HG02571 (cell line): ENCODE measurements around the gene UBE2O.

Experiments used
- ATAC-seq: cut with Tn5 transposase; IDR thresholded peaks from one replicate; pipeline ENCODE4 v1.9.1; 2021; ENCODE audit warnings: mild to moderate bottlenecking, moderate library complexity; ENCODE audit not compliant: unreplicated experiment

Gene UBE2O

GRCh38 chr17:76487451-76488192 is 34.7 kb upstream of the UBE2O start:
- ATAC-seq, result no peak

- no peak for ATAC-seq
Measured at GRCh38 chr17:76485569-76485968, 32.6 kb upstream of the UBE2O start.

GRCh38 chr17:76484228-76484725 is 31.3 kb upstream of the UBE2O start:
- no peak for ATAC-seq

- peak; percentile 49 for ATAC-seq
Measured at GRCh38 chr17:76481071-76481655, 28.2 kb upstream of the UBE2O start.

GRCh38 chr17:76480632-76481031 is 27.7 kb upstream of the UBE2O start:
- no peak for ATAC-seq

- no peak for ATAC-seq
Measured at GRCh38 chr17:76479515-76480060, 26.6 kb upstream of the UBE2O start.

- no peak for ATAC-seq
Measured at GRCh38 chr17:76478730-76479514, 26.0 kb upstream of the UBE2O start.

GRCh38 chr17:76478097-76478496 is 25.1 kb upstream of the UBE2O start:
- ATAC-seq, result no peak

- no peak for ATAC-seq
Measured at GRCh38 chr17:76477576-76477975, 24.6 kb upstream of the UBE2O start.

GRCh38 chr17:76476736-76477135 is 23.8 kb upstream of the UBE2O start:
- ATAC-seq, result no peak

- no peak for ATAC-seq
Measured at GRCh38 chr17:76475302-76475701, 22.4 kb upstream of the UBE2O start.

- ATAC-seq, result no peak
Measured at GRCh38 chr17:76474894-76475293, 21.9 kb upstream of the UBE2O start.

GRCh38 chr17:76474238-76474637 is 21.3 kb upstream of the UBE2O start:
- no peak for ATAC-seq

- no peak for ATAC-seq
Measured at GRCh38 chr17:76473541-76473985, 20.6 kb upstream of the UBE2O start.

GRCh38 chr17:76472726-76473125 is 19.8 kb upstream of the UBE2O start:
- no peak for ATAC-seq

GRCh38 chr17:76472258-76472645 is 19.3 kb upstream of the UBE2O start:
- ATAC-seq, result no peak

GRCh38 chr17:76471498-76472257 is 18.7 kb upstream of the UBE2O start:
- ATAC-seq, result no peak

- ATAC-seq, result no peak
Measured at GRCh38 chr17:76469991-76470739, 17.2 kb upstream of the UBE2O start.

GRCh38 chr17:76469076-76469990 is 16.4 kb upstream of the UBE2O start:
- ATAC-seq, result no peak
